Activated gamma-delta T cell (primary cell): ENCODE data around the gene CLCN2.
A peak's percentile ranks its signal among the peaks of the same experiment; 100 is the strongest.
"Not testable (repeated sequence)": the region's sequence is repeated elsewhere in the genome, so short reads cannot be mapped to it uniquely, and the experiment has no call there.

ENCODE experiments used
- DNase-seq: peaks from one replicate; lab custom pipeline; 2025; lab: John Stamatoyannopoulos, UW

CLCN2 gene

DNA sequence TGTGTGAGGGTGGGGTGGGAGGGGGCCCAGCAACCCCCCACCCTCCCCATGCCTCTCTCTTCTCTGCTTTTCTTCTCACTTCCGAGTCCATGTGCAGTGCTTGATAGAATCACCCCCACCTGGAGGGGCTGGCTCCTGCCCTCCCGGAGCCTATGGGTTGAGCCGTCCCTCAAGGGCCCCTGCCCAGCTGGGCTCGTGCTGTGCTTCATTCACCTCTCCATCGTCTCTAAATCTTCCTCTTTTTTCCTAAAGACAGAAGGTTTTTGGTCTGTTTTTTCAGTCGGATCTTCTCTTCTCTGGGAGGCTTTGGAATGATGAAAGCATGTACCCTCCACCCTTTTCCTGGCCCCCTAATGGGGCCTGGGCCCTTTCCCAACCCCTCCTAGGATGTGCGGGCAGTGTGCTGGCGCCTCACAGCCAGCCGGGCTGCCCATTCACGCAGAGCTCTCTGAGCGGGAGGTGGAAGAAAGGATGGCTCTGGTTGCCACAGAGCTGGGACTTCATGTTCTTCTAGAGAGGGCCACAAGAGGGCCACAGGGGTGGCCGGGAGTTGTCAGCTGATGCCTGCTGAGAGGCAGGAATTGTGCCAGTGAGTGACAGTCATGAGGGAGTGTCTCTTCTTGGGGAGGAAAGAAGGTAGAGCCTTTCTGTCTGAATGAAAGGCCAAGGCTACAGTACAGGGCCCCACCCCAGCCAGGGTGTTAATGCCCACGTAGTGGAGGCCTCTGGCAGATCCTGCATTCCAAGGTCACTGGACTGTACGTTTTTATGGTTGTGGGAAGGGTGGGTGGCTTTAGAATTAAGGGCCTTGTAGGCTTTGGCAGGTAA, 15.9 kb downstream of the CLCN2 start:
- no peak for DNase-seq

DNA sequence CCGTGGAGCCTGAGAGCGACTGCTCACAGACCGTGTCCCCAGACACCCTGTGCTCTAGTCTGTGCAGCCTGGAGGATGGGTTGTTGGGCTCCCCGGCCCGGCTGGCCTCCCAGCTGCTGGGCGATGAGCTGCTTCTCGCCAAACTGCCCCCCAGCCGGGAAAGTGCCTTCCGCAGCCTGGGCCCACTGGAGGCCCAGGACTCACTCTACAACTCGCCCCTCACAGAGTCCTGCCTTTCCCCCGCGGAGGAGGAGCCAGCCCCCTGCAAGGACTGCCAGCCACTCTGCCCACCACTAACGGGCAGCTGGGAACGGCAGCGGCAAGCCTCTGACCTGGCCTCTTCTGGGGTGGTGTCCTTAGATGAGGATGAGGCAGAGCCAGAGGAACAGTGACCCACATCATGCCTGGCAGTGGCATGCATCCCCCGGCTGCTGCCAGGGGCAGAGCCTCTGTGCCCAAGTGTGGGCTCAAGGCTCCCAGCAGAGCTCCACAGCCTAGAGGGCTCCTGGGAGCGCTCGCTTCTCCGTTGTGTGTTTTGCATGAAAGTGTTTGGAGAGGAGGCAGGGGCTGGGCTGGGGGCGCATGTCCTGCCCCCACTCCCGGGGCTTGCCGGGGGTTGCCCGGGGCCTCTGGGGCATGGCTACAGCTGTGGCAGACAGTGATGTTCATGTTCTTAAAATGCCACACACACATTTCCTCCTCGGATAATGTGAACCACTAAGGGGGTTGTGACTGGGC, 16.7 kb downstream of the CLCN2 start:
- no peak for DNase-seq

DNA sequence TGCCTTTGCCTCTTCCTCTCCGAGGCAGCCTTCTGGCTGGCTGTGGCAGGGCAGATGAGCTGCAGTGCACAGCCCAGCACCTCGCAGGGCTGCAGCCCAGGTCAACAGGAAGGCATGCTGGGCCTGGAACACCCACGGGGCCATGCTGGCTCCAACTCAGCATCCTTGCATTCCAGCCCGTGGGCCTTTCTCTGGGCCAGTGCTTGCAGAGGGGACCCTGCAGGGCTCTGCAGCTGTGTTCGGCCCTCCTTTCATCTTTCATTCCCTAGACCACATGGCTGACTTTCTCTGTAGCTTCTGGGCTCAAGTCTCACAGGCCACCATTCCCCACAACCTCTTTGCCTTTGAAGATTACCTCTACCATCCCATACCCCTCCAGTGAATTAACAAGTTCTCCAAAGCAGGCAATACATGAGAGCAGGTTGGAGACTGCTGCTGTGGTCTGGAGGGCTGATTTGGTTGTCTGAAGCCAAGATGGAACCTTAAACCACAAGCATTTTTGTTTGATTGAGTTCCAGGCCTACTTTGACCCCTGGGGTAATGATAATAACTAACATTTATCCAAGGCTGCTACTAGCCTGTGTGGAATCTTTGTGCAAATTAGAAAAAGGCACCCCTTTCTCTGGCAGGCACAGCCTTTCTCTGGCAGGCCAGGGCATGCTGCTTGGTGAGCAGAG, 18.1 kb downstream of the CLCN2 start:
- DNase-seq = no peak

GRCh38 chr3:184341925-184342324, 19.5 kb downstream of the CLCN2 start:
- no peak for DNase-seq

- not testable (repeated sequence) for DNase-seq
These were observed 21.8 kb downstream of the CLCN2 start for GRCh38 chr3:184339451-184340135.

- DNase-seq = no peak
These were observed 22.4 kb downstream of the CLCN2 start for GRCh38 chr3:184339001-184339400.

DNA sequence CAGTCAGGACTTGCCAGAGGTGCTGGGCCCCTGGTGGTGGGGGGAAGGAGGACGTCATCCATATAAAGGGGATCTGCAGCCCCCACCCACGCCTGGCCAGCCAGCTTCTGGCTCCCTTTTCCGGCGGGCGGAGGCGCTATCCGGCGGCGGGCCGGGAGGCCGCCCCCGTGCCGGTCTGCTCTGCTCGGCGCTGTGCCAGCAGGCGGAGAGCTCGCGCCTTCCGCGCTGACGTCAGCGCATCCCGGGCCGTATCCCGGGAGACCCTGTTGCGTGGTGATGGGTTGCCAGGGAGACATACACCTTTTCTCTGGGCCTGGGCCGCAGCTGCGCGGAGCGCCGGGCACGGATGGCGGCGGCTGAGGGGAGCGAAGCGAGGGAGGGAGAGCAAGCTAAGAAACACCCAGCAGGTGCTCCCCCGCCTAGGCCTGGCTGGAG, 22.9 kb downstream of the CLCN2 start:
- DNase-seq = no peak

GRCh38 chr3:184337981-184338380, 23.4 kb downstream of the CLCN2 start:
- no peak for DNase-seq

- no peak for DNase-seq
These were observed 24.0 kb downstream of the CLCN2 start, which contains the start of gene FAM131A for GRCh38 chr3:184337399-184337714. FAM131A (plus strand) TSS chr3:184337600; CDS start chr3:184337631, 31 bp downstream.

- no peak for DNase-seq
These were observed 24.6 kb downstream of the CLCN2 start for GRCh38 chr3:184336547-184337398.

GRCh38 chr3:184335661-184336546, 25.5 kb downstream of the CLCN2 start:
- DNase-seq = peak; percentile 77

- DNase-seq = no peak
These were observed 26.1 kb downstream of the CLCN2 start for GRCh38 chr3:184335291-184335660.

- DNase-seq = no peak
These were observed 26.8 kb downstream of the CLCN2 start for GRCh38 chr3:184334470-184335158.

DNA sequence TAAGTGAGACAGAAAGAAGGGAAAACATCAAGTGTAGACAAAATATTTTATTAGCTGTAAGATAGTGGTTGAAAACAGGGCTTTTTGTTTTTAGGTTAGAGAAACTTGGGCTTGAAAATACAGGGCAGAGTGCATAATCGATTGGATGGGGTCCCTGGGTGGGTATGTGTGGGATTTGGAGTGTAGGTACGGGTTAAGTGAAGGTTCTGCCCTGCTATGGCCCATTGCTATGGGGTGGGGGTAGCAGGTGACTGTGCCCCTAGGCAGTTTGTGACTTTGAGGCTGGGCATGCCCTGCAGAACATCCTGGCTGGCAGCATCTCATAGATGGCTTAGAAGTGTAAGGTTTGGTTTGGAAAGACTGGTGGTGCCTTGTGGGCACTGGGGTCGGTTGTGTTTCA, 27.7 kb downstream of the CLCN2 start:
- DNase-seq = no peak

- no peak for DNase-seq
These were observed 28.2 kb downstream of the CLCN2 start for GRCh38 chr3:184333190-184333589.

DNA sequence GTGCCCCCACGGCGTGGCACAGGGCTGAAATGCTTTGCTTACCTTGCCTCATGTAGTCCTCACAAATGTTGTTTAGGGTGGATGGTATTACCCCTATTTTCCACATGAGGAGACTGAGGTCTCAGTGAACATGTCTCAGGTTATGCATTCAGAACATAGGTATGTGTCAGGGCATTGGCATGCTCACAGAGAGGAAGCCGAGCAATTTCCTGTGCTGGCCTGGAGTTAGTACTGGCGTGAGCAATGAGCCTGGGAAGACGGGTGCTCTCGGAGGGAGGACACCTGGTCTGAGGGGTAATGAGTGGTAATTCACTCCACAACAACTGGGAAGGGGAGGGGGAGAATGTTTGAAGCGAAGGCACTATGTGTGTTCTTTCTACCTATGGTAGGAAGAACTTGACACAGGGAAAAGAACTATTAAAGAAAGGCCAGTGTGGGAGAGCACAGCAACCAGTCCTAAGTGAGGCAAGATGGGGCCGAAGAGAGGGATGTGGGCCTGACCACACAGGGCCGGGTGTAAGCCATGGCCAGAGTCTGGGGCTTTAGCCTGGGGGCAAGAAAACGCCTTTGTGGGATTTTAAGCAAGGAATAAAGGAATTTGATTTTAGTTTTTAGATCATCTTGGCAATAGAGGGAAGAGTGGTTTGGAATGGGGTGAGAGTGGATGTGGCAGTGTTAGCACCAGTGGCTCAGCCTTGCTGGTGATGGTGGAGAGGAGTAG, 28.9 kb downstream of the CLCN2 start:
- DNase-seq = no peak

DNA sequence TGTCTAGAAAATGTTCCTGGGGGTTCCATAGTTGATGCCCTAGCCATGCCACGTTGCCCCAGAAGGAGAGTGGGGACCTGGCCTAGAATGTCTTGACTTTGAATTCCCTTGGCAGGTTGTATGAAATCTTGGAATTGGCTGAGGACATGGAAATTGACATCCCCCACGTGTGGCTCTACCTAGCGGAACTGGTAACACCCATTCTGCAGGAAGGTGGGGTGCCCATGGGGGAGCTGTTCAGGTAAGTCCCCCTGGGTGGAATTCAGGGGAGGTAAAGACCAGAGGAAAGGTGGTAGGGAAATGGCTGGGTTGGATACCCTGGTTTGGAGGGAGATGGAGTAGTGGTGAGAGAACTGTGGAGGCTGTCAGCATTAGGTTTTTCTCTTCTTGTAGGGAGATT, 32.9 kb downstream of the CLCN2 start:
- no peak for DNase-seq

GRCh38 chr3:184327171-184327570, 34.2 kb downstream of the CLCN2 start:
- no peak for DNase-seq
